Right renal pelvis (tissue), 4 donors: ENCODE data around the gene ATP6V1G1. TPM values are rescaled to one million over a fixed set of nuclear protein-coding genes. Genes with fewer than 3 reads are reported as not detected.

Source experiments
- DNase-seq, 4 donors: peaks; one replicate each; pipeline ENCODE4 v3.0.0-alpha.2; 2013; ENCODE audit warnings: low read depth in 4 of 4, low spot score in 3 of 4, missing footprints in 1 of 4
- polyA plus RNA-seq, 4 donors: library from polyadenylated mRNA; unstranded; fragments of 120-200 nt; gene quantifications; one replicate each; pipeline ENCODE4 v1.2.1, GENCODE V29; 2013; ENCODE audit not compliant: insufficient read length in 4 of 4

The ATP6V1G1 gene
- polyA plus RNA-seq, 4 donors, result 282 to 303 (median 288) TPM

GRCh38 chr9:114608525-114608796, 20.9 kb downstream of the ATP6V1G1 start:
- no peak for DNase-seq

GRCh38 chr9:114611516-114612271, 24.1 kb downstream of the ATP6V1G1 start:
- DNase-seq, result peak in 2 of 4 donors; percentile 46 to 59

DNA sequence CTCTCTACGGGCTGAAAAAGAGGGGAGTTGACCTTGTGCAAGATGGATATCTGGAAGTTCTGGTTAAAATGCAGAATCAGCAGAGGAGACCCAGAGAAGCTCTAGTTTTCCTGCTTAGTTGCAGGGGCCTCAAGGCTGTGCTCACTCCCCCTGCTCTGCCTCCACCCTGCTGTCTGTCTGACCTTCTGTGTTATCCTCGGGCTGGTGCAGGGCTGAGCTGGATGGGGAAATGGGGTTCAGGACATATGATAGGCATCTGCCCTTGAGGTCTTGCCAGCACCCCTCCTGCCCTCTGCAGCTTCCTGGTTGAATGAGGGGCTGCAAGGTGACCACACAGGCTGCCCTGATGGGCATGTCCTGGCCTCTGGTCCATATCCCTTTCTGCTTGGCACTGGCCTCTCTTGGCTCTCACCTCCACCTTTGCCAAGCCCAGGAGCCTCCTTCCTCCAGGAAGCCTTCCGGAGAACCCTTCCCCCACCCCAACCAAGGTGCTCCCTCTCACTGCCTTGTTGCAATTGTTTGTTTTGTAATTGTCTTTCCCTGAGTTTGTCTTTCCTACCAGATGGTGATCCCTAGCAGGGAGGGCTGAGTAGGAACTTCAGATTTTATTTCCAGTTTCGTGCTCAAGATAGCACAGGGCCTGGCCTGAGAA, 24.8 kb downstream of the ATP6V1G1 start:
- no peak for DNase-seq

GRCh38 chr9:114613087-114613486, 25.5 kb downstream of the ATP6V1G1 start:
- no peak for DNase-seq

- no peak for DNase-seq
Observed at GRCh38 chr9:114613919-114614318, 26.4 kb downstream of the ATP6V1G1 start.

GRCh38 chr9:114614373-114614772, 26.8 kb downstream of the ATP6V1G1 start:
- no peak for DNase-seq

- DNase-seq, result no peak
Observed at GRCh38 chr9:114616684-114617520, 29.3 kb downstream of the ATP6V1G1 start.

GRCh38 chr9:114619191-114619761, 31.7 kb downstream of the ATP6V1G1 start:
- DNase-seq, result no peak

DNA sequence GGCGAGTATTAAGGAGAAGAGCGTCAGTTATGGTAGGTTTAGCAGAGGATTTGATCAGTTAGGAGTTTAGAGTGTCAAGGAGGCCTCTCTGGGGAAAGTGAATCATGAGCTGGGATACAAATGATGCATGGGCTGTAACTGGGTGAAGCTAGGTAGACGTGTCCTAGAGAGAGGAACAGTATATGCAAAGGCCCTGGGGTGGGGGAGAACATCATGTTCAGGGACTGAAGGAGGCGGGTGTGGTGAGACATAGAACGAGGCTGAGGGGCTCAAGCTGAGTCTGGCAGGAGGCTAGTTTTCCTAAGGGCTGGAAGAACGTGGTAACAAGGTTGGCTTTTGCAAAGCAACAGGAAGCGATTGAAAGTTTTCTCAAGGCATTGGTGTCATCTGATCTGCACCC, 34.0 kb downstream of the ATP6V1G1 start:
- DNase-seq, result no peak

GRCh38 chr9:114621975-114622609, 34.5 kb downstream of the ATP6V1G1 start:
- DNase-seq, result no peak

DNA sequence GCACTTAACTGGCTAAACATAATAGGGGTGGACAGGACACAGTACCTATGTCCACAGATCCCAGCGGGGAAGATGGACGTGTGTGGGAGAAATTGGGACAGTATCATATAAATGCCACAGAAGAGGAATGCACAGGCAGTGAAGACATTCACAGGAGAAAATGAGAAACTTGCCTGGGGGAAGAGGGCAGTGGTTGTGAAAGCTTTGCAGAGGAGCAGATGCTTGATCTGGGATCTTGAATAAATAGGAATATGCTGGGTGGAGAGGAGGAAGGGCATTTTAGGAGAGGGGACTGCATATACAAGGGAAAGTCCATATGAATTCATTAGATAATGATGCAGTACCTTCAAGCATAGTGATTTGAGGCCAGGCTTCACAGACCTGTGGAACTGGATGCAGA, 37.1 kb downstream of the ATP6V1G1 start:
- DNase-seq, result no peak

DNA sequence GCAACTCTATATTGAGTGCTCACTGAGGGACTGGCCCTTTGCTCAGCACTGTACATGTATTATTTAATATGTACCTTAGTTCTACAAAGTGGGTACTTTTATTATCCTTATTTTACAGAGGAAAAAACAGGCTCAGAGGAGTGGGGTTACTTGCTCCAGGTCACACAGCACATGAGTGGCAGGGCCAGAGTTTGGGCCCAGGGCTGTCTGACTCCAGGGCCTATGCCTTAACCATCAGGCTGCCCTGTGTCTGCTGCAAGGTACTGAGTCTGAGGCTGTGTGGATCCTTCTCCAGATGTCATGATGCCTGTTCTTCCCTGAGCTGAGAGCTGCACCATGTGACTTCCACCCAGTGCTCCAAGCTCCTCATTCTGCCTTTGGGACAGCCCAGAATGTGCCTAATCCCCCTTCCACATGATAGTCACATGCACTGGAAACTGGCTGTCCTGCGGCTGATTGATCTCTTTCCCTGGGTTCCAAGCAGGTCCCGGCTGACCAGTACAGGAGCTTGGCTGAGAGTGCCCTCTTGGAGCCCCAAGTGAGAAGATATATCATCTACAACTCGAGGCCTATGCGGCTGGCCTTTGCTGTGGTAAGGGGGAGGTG, 38.9 kb downstream of the ATP6V1G1 start:
- no peak for DNase-seq

GRCh38 chr9:114627553-114627952, 40.0 kb downstream of the ATP6V1G1 start:
- DNase-seq, result no peak

- DNase-seq, result no peak
Observed at GRCh38 chr9:114629563-114630090, 42.1 kb downstream of the ATP6V1G1 start.

- no peak for DNase-seq
Observed at GRCh38 chr9:114631166-114631565, 43.6 kb downstream of the ATP6V1G1 start.

GRCh38 chr9:114633438-114634089, 46.0 kb downstream of the ATP6V1G1 start:
- no peak for DNase-seq

- DNase-seq, result no peak
Observed at GRCh38 chr9:114634387-114634786, 46.8 kb downstream of the ATP6V1G1 start.

DNA sequence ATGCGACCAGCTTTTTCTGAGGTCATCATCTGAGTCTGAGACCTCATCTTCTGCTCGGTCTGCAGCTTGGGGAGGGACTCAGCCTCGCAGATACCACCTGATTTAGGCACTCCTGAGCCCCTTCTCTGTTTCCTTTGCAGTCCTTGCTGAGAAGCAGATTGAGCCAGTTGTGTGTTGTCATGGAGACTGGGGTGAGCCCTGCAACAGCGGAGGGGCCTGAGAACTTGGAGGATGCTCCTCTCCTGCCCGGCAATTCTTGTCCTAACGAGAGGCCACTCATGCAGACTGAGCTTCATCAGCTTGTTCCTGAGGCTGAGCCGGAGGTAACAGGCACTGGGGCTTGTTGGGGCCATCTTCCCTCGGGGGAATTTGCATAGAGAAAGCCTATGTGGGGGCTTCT, 50.8 kb downstream of the ATP6V1G1 start:
- no peak for DNase-seq

GRCh38 chr9:114641967-114642366, 54.4 kb downstream of the ATP6V1G1 start:
- DNase-seq, result no peak

GRCh38 chr9:114643001-114643400, 55.4 kb downstream of the ATP6V1G1 start:
- no peak for DNase-seq
